Activated B cell treated with CpG ODN at 0.5 μM for 24 hours (primary cell): Measurements from ENCODE around the gene GET4. TPM values are rescaled to one million over a fixed set of nuclear protein-coding genes. Genes with fewer than 3 reads are reported as not detected.

ENCODE experiments used
- ATAC-seq: fragments of 200-7000 bp; cut with Tn5 transposase; one replicate; pipeline ENCODE4 v1.10.0; 2021; ENCODE audit warnings: low read depth, mild to moderate bottlenecking, moderate library complexity
- CTCF ChIA-PET: fragments of 350-600 bp; sonication (Branson Sonifier 250); formaldehyde crosslinking; loops from one replicate; lab custom pipeline; 2021; ENCODE audit warnings: antibody characterized with exemption; lab: Charles Lee
- POLR2A ChIA-PET: fragments of 350-600 bp; sonication (Branson Sonifier 250); formaldehyde crosslinking; loops from one replicate; lab custom pipeline; 2021; ENCODE audit warnings: antibody characterized with exemption; lab: Charles Lee
- DNase-seq: peaks from one replicate; pipeline ENCODE4 v3.0.0; 2022
- H3K27ac Mint-ChIP-seq: one replicate; pipeline ENCODE4 v1.8.0; 2020; ENCODE audit warnings: mixed read lengths
- H3K27me3 Mint-ChIP-seq: one replicate; pipeline ENCODE4 v1.8.0; 2021; ENCODE audit warnings: mixed read lengths
- H3K36me3 Mint-ChIP-seq: one replicate; pipeline ENCODE4 v1.8.0; 2021; ENCODE audit warnings: low read depth, mixed read lengths
- H3K4me1 Mint-ChIP-seq: one replicate; pipeline ENCODE4 v1.8.0; 2021; ENCODE audit warnings: mixed read lengths
- H3K4me3 Mint-ChIP-seq: one replicate; pipeline ENCODE4 v1.8.0; 2020; ENCODE audit warnings: mild to moderate bottlenecking, mixed read lengths
- H3K9me3 Mint-ChIP-seq: one replicate; pipeline ENCODE4 v1.8.0; 2020; ENCODE audit warnings: mixed read lengths
- intact Hi-C: fragments of 100-400 bp; cut with micrococcal nuclease; formaldehyde crosslinking; loops from one replicate; pipeline ENCODE4 v1.15.1; 2024
- total RNA-seq: library from RNA; stranded (reverse); gene quantifications from 2 replicates; pipeline ENCODE4 v1.2.3, GENCODE V29; 2022
- TF ChIP-seq, protein P1 (sequence below): fragments of 200-600 bp; IDR thresholded peaks from one replicate; pipeline ENCODE4 v1.8.0; 2022; ENCODE audit warnings: antibody characterized with exemption, mild to moderate bottlenecking

The GET4 gene
- total RNA-seq, 1 donor from 2014 or later, result 41.4 TPM

DNA sequence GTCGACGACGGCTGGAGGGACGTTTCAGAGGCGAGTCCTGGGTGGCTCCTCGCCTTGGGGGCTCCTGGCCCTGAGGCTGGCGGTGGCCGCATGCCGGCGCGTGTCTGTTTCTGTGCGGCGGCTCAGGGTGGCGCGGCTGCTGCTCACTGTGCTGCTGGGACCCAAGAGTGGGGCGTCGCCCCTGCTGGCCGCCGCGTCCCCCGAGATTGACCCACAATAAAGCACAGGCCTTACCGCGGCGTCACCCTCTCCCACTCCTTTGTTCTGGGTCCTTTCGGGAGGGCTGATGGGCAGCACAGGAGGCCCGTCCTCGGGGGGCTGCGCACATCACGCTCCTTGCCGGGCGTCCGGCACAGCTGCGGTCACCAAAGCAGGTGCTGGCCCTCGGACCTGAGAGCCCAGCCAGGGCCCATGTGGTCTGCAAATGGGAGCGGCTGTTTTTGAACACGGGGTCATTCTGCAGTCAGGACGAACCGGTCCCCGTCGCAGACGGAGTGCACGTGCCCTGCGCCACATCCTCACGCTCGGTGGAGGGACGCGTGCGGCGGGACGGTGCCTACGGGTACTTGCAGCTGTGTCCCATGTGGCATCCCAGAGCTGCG lies 19.2 kb downstream of the GET4 start:
- Mint-ChIP-seq H3K4me3 (no peak overlapping the region), H3K27me3 (no peaks in the 10 kb centered on the region), H3K9me3 (no peaks in the 10 kb centered on the region), H3K36me3 (peaks cover 67% of the 10 kb centered on the region), H3K27ac (no peak overlapping the region), H3K4me1 (no peaks in the 10 kb centered on the region)
- TF ChIP-seq, protein P1, sequence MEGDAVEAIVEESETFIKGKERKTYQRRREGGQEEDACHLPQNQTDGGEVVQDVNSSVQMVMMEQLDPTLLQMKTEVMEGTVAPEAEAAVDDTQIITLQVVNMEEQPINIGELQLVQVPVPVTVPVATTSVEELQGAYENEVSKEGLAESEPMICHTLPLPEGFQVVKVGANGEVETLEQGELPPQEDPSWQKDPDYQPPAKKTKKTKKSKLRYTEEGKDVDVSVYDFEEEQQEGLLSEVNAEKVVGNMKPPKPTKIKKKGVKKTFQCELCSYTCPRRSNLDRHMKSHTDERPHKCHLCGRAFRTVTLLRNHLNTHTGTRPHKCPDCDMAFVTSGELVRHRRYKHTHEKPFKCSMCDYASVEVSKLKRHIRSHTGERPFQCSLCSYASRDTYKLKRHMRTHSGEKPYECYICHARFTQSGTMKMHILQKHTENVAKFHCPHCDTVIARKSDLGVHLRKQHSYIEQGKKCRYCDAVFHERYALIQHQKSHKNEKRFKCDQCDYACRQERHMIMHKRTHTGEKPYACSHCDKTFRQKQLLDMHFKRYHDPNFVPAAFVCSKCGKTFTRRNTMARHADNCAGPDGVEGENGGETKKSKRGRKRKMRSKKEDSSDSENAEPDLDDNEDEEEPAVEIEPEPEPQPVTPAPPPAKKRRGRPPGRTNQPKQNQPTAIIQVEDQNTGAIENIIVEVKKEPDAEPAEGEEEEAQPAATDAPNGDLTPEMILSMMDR, result no peak
- DNase-seq (no peak), ATAC-seq (no peak)
- ChIA-PET POLR2A (no interaction called here), CTCF (no interaction called here)
- intact Hi-C loops, result no loop called here

GRCh38 chr7:896346-897075 lies 20.2 kb downstream of the GET4 start:
- Mint-ChIP-seq H3K27ac (no peak overlapping the region), H3K4me1 (peaks cover 2% of the 10 kb centered on the region), H3K4me3 (no peak overlapping the region), H3K36me3 (peaks cover 58% of the 10 kb centered on the region), H3K27me3 (no peaks in the 10 kb centered on the region), H3K9me3 (no peaks in the 10 kb centered on the region)
- DNase-seq, result no peak
- TF ChIP-seq, protein P1, result no peak
- ATAC-seq, result no peak
- POLR2A ChIA-PET, result no interaction called here
- CTCF ChIA-PET, result no interaction called here
- intact Hi-C loops, result no loop called here

DNA sequence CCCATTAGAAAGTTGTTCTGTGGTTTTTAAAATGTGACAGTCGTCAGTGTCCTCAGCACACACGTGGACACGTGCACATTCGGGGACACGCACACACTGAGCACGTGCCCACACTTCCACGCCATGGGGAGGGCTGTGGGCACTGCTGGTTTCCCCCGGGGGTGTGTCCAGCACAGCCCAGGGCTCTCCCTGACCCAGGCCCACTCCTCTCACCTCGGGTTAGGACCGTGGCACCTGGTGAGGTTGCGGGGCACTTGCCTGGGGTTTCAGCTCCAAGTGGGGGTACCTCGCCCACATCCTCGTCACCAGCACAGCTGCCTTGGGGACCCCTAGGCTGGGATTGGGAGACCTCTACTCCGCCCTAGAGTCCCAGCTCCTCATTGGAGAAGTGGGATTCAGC lies 20.7 kb downstream of the GET4 start:
- DNase-seq (no peak), ATAC-seq (no peak)
- peaks cover 2% of the 10 kb centered on the region for H3K4me1 Mint-ChIP-seq
- ChIA-PET POLR2A (no interaction called here), CTCF (no interaction called here)
- H3K9me3 Mint-ChIP-seq, result no peaks in the 10 kb centered on the region
- H3K27ac Mint-ChIP-seq, result no peak overlapping the region
- no peaks in the 10 kb centered on the region for H3K27me3 Mint-ChIP-seq
- no peak overlapping the region for H3K4me3 Mint-ChIP-seq
- intact Hi-C loops, result no loop called here
- TF ChIP-seq, protein P1, result no peak
- H3K36me3 Mint-ChIP-seq, result peaks cover 53% of the 10 kb centered on the region

DNA sequence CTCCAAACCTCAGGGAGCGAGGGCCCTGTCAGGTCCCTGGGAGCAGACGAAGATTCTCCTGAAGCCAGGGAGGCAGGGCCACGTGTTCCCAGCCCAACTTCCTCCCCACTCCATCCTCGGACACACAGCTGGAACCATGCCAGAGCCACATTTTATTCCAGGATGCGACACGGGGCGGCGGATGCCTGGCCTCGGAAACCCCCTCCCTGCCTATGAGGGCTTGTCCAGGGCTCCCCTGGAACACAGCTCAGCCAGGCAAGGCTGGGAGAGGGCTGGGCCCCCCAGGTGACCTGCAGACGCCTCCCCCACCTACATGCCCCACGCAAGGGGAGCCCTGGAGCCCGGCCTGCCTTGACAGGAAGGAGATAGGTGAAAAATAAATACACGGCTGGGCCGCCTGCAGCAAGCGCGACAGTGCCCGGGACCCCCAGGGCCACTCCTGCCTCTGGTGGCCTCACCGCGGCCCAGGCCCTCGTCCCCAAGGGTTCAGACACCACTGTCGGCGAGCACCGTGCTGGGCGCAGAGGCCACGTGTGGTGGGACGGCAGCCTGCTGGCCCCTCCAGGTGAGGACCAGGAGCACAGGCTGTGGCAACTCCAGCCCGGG lies 21.5 kb downstream of the GET4 start:
- H3K4me3 Mint-ChIP-seq, result no peak overlapping the region
- no peak overlapping the region for H3K27ac Mint-ChIP-seq
- TF ChIP-seq, protein P1, result no peak
- H3K27me3 Mint-ChIP-seq, result no peaks in the 10 kb centered on the region
- ChIA-PET POLR2A (no interaction called here), CTCF (no interaction called here)
- H3K4me1 Mint-ChIP-seq, result peaks cover 2% of the 10 kb centered on the region
- intact Hi-C loops, result no loop called here
- peaks cover 45% of the 10 kb centered on the region for H3K36me3 Mint-ChIP-seq
- H3K9me3 Mint-ChIP-seq, result no peaks in the 10 kb centered on the region
- ATAC-seq (no peak), DNase-seq (no peak)

GRCh38 chr7:898460-898854 lies 22.1 kb downstream of the GET4 start:
- Mint-ChIP-seq H3K4me3 (no peak overlapping the region), H3K27me3 (no peaks in the 10 kb centered on the region), H3K4me1 (peaks cover 2% of the 10 kb centered on the region), H3K36me3 (peaks cover 39% of the 10 kb centered on the region), H3K27ac (no peak overlapping the region), H3K9me3 (no peaks in the 10 kb centered on the region)
- ATAC-seq, result no peak
- TF ChIP-seq, protein P1, result no peak
- intact Hi-C loops, result no loop called here
- ChIA-PET CTCF (no interaction called here), POLR2A (no interaction called here)
- DNase-seq, result no peak
